Measurements from ENCODE around the gene DGKI. TPM values are rescaled to one million over a fixed set of nuclear protein-coding genes. Genes with fewer than 3 reads are reported as not detected.

Gene DGKI
- total RNA-seq, 1 experiment from 2014 or later: 0.55 TPM

DNA sequence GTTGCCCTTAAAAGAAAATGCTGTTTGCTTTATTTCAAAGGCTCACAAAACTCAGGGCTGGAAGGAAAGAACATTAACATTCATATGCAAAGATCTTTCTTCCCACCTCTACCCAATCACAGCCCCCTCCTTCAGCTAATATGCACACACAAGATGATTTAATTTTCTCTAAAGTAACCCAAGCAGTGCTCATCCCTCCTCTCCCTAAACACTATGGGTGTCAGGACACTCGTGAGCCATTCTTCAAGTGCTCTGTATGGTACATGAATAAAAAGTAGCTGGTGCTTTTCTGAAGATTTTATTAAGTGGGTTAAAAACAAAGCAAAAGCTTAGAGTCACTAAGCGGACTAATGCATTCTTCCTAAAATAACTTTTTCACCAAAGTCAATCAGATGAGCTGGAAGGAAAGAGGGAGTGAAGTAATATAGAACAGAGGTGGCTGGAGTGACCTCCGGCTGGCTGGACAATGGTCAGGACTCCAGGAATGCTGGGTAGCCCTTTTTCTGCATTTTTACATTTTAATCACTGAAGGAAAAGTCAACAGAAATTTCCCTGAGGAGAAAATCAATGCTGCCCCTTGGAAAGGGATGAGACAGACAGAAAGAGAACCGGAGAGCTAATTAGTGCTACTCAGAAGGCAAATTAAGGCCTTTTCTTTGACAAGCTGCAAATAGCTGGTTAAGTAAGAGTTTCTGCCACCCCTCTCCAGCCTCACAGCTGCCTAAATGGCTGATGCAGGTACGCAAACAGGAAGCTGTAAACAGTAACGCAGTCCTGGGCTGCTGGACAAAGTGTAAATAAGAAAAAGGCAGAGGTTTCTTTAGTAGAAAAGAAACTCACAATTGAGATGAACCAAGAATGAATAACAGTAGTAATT, 6.6 kb downstream of the DGKI start:
- Histone ChIP-seq H2BK12ac (ENCODE audit: insufficient read length, low read depth, low read length) (no peak overlapping the region), H2AK5ac (ENCODE audit: insufficient read length, low read length) (no peak overlapping the region), H3K18ac (ENCODE audit: insufficient read length, low read depth, low read length) (no peak overlapping the region), H3K9ac (ENCODE audit: extremely low read depth, insufficient read length, low read length) (no peak overlapping the region), H3K79me2 (ENCODE audit: insufficient read depth, low read length) (no peaks in the 10 kb centered on the region), H2BK5ac (ENCODE audit: insufficient read length, low read length) (no peak overlapping the region), H3T11ph (ENCODE audit: low read length) (no peak overlapping the region), H3K23ac (ENCODE audit: insufficient read length, low read depth, low read length) (no peak overlapping the region), H2BK15ac (ENCODE audit: low read depth, low read length) (no peak overlapping the region), H3K4ac (ENCODE audit: low read depth, low read length) (no peak overlapping the region), H3K27me3 (ENCODE audit: insufficient read depth, low read length) (peaks cover 1% of the 10 kb centered on the region; the same call in 1 of the 2 replicates), H2BK120ac (ENCODE audit: low read depth, low read length, poor library complexity, severe bottlenecking) (no peak overlapping the region), H3K56ac (ENCODE audit: insufficient read length, low read depth, low read length) (no peak overlapping the region), H2BK20ac (ENCODE audit: low read depth, low read length, poor library complexity, severe bottlenecking) (no peak overlapping the region), H3K9me3 (ENCODE audit: control insufficient read depth, low read depth, low read length) (no peaks in the 10 kb centered on the region), H4K91ac (ENCODE audit: insufficient read length, low read depth, low read length) (no peak overlapping the region), H4K20me1 (ENCODE audit: control insufficient read depth, insufficient read depth, insufficient read length) (no peaks in the 10 kb centered on the region), H3K79me1 (ENCODE audit: insufficient read depth, low read depth, low read length, poor library complexity, severe bottlenecking) (no peaks in the 10 kb centered on the region), H4K5ac (ENCODE audit: insufficient read length, low read depth, low read length) (no peak overlapping the region), H3K14ac (ENCODE audit: insufficient read depth, low read length) (no peak overlapping the region), H3K4me1 (ENCODE audit: insufficient read depth, low read length) (peaks cover 7% of the 10 kb centered on the region; the same call in 1 of the 2 replicates), H3K4me2 (ENCODE audit: insufficient read depth, insufficient read length, low read length) (peak overlapping the region; percentile 39), H4K8ac (replicated peaks; ENCODE audit: insufficient read length, low read depth, low read length) (no peak overlapping the region), H3K23me2 (ENCODE audit: insufficient read length, low read depth, low read length, poor library complexity, severe bottlenecking) (no peaks in the 10 kb centered on the region), H2AFZ (ENCODE audit: low read length) (no peak overlapping the region), H3K27ac (ENCODE audit: insufficient read length, low read depth, low read length) (no peak overlapping the region)
- H3K27ac Mint-ChIP-seq: peak overlapping the region; percentile 69 to 98 (median 94); a peak in 5 of 7 replicates
- TF ChIP-seq, protein P1, sequence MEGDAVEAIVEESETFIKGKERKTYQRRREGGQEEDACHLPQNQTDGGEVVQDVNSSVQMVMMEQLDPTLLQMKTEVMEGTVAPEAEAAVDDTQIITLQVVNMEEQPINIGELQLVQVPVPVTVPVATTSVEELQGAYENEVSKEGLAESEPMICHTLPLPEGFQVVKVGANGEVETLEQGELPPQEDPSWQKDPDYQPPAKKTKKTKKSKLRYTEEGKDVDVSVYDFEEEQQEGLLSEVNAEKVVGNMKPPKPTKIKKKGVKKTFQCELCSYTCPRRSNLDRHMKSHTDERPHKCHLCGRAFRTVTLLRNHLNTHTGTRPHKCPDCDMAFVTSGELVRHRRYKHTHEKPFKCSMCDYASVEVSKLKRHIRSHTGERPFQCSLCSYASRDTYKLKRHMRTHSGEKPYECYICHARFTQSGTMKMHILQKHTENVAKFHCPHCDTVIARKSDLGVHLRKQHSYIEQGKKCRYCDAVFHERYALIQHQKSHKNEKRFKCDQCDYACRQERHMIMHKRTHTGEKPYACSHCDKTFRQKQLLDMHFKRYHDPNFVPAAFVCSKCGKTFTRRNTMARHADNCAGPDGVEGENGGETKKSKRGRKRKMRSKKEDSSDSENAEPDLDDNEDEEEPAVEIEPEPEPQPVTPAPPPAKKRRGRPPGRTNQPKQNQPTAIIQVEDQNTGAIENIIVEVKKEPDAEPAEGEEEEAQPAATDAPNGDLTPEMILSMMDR (conservative IDR thresholded peaks at IDR 0.05): no peak
- H3K36me3 Mint-ChIP-seq (ENCODE audit: insufficient read depth in 1 of 3, low read depth in 3 of 3): no peaks in the 10 kb centered on the region
- peak overlapping the region in 1 of 2 experiments; percentile 53; a peak in 2 of 5 replicates for H3K4me3 Mint-ChIP-seq
- peaks cover 15% of the 10 kb centered on the region for H3K27me3 Mint-ChIP-seq (ENCODE audit: low read depth)
- WGBS (ENCODE audit: extremely low coverage, insufficient read length, low lambda C conversion rate): no CpG with 5 or more reads among the region's 6 CpGs
- H3K9me3 Mint-ChIP-seq: no peaks in the 10 kb centered on the region
- H3K4me1 Mint-ChIP-seq: peaks cover 34 to 49% of the 10 kb centered on the region in 2 experiments
- DNase-seq: no peak
